IMR-90 (cell line): ENCODE results near the gene ENAH. TPM values are rescaled to one million over a fixed set of nuclear protein-coding genes. Genes with fewer than 3 reads are reported as not detected.

ENCODE experiments used
- ATAC-seq: fragments of 200-7000 bp; cut with Tn5 transposase; 2 replicates; pipeline ENCODE4 v1.9.1; 2020; ENCODE audit warnings: low read depth, mild to moderate bottlenecking, moderate library complexity
- BruUV-seq: library from RNA; stranded (reverse); fragments of 400-500 nt; replicated peaks from 2 replicates; lab custom pipeline; 2021; lab: Mats Ljungman, UMichigan
- CTCF ChIA-PET: fragments of 300-600 bp; formaldehyde crosslinking; extraction: SDS; loops from one replicate; lab custom pipeline; 2021; ENCODE audit warnings: antibody characterized with exemption; lab: Yijun Ruan, JAX
- POLR2A ChIA-PET: fragments of 300-600 bp; sonication (Branson Sonifier 250); formaldehyde crosslinking; loops from one replicate; lab custom pipeline; 2022; ENCODE audit warnings: antibody characterized with exemption; ENCODE audit not compliant: unreplicated experiment; lab: Charles Lee
- DNase-seq: peaks from one replicate; pipeline ENCODE4 v3.0.0; 2013
- H2AFZ ChIP-seq: replicated peaks from 2 replicates; pipeline ENCODE3; 2013; ENCODE audit warnings: low read length, mild to moderate bottlenecking; ENCODE audit not compliant: poor library complexity
- H2AK5ac ChIP-seq: 2 replicates; pipeline ENCODE4 v1.6.1; 2013; ENCODE audit warnings: low read depth, low read length, inconsistent platforms
- H2AK9ac ChIP-seq: replicated peaks from 2 replicates; pipeline ENCODE3; 2013; ENCODE audit warnings: mild to moderate bottlenecking, low read depth, low read length, moderate library complexity; ENCODE audit not compliant: poor library complexity
- H2BK120ac ChIP-seq: 2 replicates; pipeline ENCODE4 v1.6.1; 2013; ENCODE audit warnings: low read depth, low read length, inconsistent platforms
- H2BK15ac ChIP-seq: 3 replicates; pipeline ENCODE4 v1.6.1; 2013; ENCODE audit warnings: low read depth, low read length, inconsistent platforms
- H2BK20ac ChIP-seq: 2 replicates; pipeline ENCODE4 v1.6.1; 2013; ENCODE audit warnings: low read depth, mild to moderate bottlenecking, inconsistent platforms, low read length, moderate library complexity
- H2BK5ac ChIP-seq: 2 replicates; pipeline ENCODE4 v1.6.1; 2013; ENCODE audit warnings: mild to moderate bottlenecking, low read depth, low read length, inconsistent platforms; ENCODE audit not compliant: poor library complexity, severe bottlenecking
- H3K14ac ChIP-seq: replicated peaks from 2 replicates; pipeline ENCODE4 v1.6.1; 2013; ENCODE audit warnings: low read depth, low read length, inconsistent platforms
- H3K18ac ChIP-seq: 2 replicates; pipeline ENCODE4 v1.6.1; 2013; ENCODE audit warnings: low read depth, low read length, control low read depth
- H3K23ac ChIP-seq: 2 replicates; pipeline ENCODE4 v1.6.1; 2013; ENCODE audit warnings: low read depth, low read length, inconsistent platforms
- H3K27ac ChIP-seq: 2 replicates; pipeline ENCODE4 v1.5.1; 2013; ENCODE audit warnings: mild to moderate bottlenecking, control low read depth, low read length; ENCODE audit not compliant: insufficient read depth
- H3K27me3 ChIP-seq: 2 replicates; pipeline ENCODE4 v1.6.1; 2013; ENCODE audit warnings: low read length; ENCODE audit not compliant: control insufficient read depth, insufficient read depth
- H3K36me3 ChIP-seq: 2 replicates; pipeline ENCODE4 v1.6.1; 2013; ENCODE audit warnings: low read length, mixed read lengths; ENCODE audit not compliant: control insufficient read depth, insufficient read depth
- H3K4ac ChIP-seq: 2 replicates; pipeline ENCODE4 v1.6.1; 2013; ENCODE audit warnings: low read depth, low read length, inconsistent platforms
- H3K4me1 ChIP-seq: 2 replicates; pipeline ENCODE4 v1.6.1; 2013; ENCODE audit warnings: low read length, mixed read lengths; ENCODE audit not compliant: control insufficient read depth, insufficient read depth
- H3K4me2 ChIP-seq: 2 replicates; pipeline ENCODE4 v1.6.1; 2013; ENCODE audit warnings: low read depth, mild to moderate bottlenecking, control low read depth, low read length, moderate library complexity
- H3K4me3 ChIP-seq: 2 replicates; pipeline ENCODE4 v1.5.1; 2013; ENCODE audit warnings: low read depth, mild to moderate bottlenecking, control low read depth, low read length, moderate library complexity; ENCODE audit not compliant: insufficient read depth
- H3K56ac ChIP-seq: 2 replicates; pipeline ENCODE4 v1.6.1; 2013; ENCODE audit warnings: low read length, inconsistent platforms; ENCODE audit not compliant: insufficient read depth; ENCODE audit errors: extremely low read depth
- H3K79me1 ChIP-seq, 2 experiments: 2 replicates each; pipeline ENCODE4 v1.6.1; 2013; ENCODE audit warnings: low read length in 2 of 2, inconsistent platforms in 1 of 2, low read depth in 1 of 2
- H3K9ac ChIP-seq: 2 replicates; pipeline ENCODE4 v1.6.1; 2013; ENCODE audit warnings: low read depth, low read length, control low read depth
- H3K9me1 ChIP-seq: 2 replicates; pipeline ENCODE4 v1.6.1; 2013; ENCODE audit warnings: low read length, inconsistent platforms; ENCODE audit not compliant: insufficient read depth
- H3K9me3 ChIP-seq: 2 replicates; pipeline ENCODE4 v1.6.1; 2013; ENCODE audit warnings: low read length; ENCODE audit not compliant: control insufficient read depth, insufficient read depth
- H4K20me1 ChIP-seq: 2 replicates; pipeline ENCODE4 v1.6.1; 2013; ENCODE audit warnings: low read length, inconsistent platforms; ENCODE audit not compliant: insufficient read depth
- H4K5ac ChIP-seq: 2 replicates; pipeline ENCODE4 v1.6.1; 2013; ENCODE audit warnings: mild to moderate bottlenecking, low read depth, low read length, control low read depth
- H4K8ac ChIP-seq, 2 experiments: 2 replicates each; pipeline ENCODE4 v1.6.1; 2013; ENCODE audit warnings: low read depth in 2 of 2, low read length in 2 of 2, control low read depth in 1 of 2, inconsistent platforms in 1 of 2
- H4K91ac ChIP-seq: 2 replicates; pipeline ENCODE4 v1.6.1; 2013; ENCODE audit warnings: low read depth, low read length, inconsistent platforms; ENCODE audit not compliant: insufficient read depth
- MAFK ChIP-seq: IDR thresholded peaks from 2 replicates; pipeline ENCODE4 v1.6.1; 2012; ENCODE audit warnings: low read depth, low read length, improper control_type of control experiment
- MXI1 ChIP-seq: IDR thresholded peaks from 2 replicates; pipeline ENCODE4 v1.6.1; 2012; ENCODE audit warnings: low read depth, mild to moderate bottlenecking, low read length, moderate library complexity, borderline replicate concordance
- POLR2A ChIP-seq: IDR thresholded peaks from 2 replicates; pipeline ENCODE4 v1.6.1; 2012; ENCODE audit warnings: mild to moderate bottlenecking, low read depth, low read length
- WGBS, 2 experiments: methylation state at CpG; one replicate each; pipeline versions ENCODE4 v1.1.5 to v1.1.7; 2013; ENCODE audit warnings: missing lambda C conversion rate in 2 of 2; ENCODE audit not compliant: insufficient read length in 1 of 2; ENCODE audit errors: extremely low coverage in 2 of 2; 5-methylcytosine and 5-hydroxymethylcytosine counted together
- dilution Hi-C: fragments of 300-500 bp; cut with HindIII; formaldehyde crosslinking; loops from one replicate; pipeline ENCODE4 v1.14.3; 2018; ENCODE audit warnings: low sequenced_read_pairs; ENCODE audit not compliant: unreplicated experiment
- in situ Hi-C: fragments of 300-500 bp; cut with MboI; formaldehyde crosslinking; loops from 3 replicates; pipeline ENCODE4 v1.14.3; 2019; ENCODE audit warnings: low sequenced_read_pairs, inconsistent platforms, mixed read lengths
- intact Hi-C: fragments of 100-400 bp; cut with micrococcal nuclease; formaldehyde crosslinking; loops from 2 replicates; pipeline ENCODE4 v1.10.0; 2022
- polyA plus RNA-seq, 3 experiments: library from polyadenylated mRNA; depleted of rRNA; stranded (reverse); fragments of >200 nt; gene quantifications; 2 replicates each; pipeline ENCODE4 v1.2.3, GENCODE V29; 2012; ENCODE audit warnings: low replicate concordance in 1 of 3
- total RNA-seq: library from RNA; depleted of rRNA; stranded (reverse); fragments of >200 nt; gene quantifications from 2 replicates; pipeline ENCODE4 v1.2.3, GENCODE V29; 2012

The ENAH gene
- total and polyA plus RNA-seq, 2 of the 4 experiments (the other 2 are of a cell fraction), result 61.3 to 86.9 TPM

- CTCF ChIA-PET, result no interaction called here
- POLR2A ChIA-PET, result no interaction called here
Measured at GRCh38 chr1:225691861-225692516, 39.1 kb upstream of the ENAH start.

More at GRCh38 chr1:225691861-225692516, 39.1 kb upstream of the ENAH start:
- H3K4me3 ChIP-seq, result no peak overlapping the region
- ATAC-seq (0 out of 2 replicates have a peak, but pooled peaks have one; percentile 8), DNase-seq (peak; percentile 76)
- H3K56ac ChIP-seq, result no peak overlapping the region
- intact Hi-C loops, result no loop called here
- H3K9me3 ChIP-seq, result no peaks in the 10 kb centered on the region
- no peak overlapping the region for H3K14ac ChIP-seq
- no peak overlapping the region for H4K8ac ChIP-seq
- no peak overlapping the region for H3K27ac ChIP-seq
- peak overlapping the region; percentile 15; the same call in 1 of the 2 replicates for H4K91ac ChIP-seq
- no peak overlapping the region for H3K9ac ChIP-seq
- H2BK15ac ChIP-seq, result 0 out of 3 replicates have a peak overlapping the region, but pooled peaks have one; percentile 51
- BruUV-seq, result no TSS peak
- peaks cover 5% of the 10 kb centered on the region; the same call in 1 of the 2 replicates for H3K9me1 ChIP-seq
- no peak overlapping the region; the same call in 1 of the 2 replicates for H2BK20ac ChIP-seq
- WGBS, 2 experiments, result 71% methylated on average over 1 of the region's 4 CpGs; no CpG with 5 or more reads in 1 of the 2 experiments
- H3K27me3 ChIP-seq, result no peaks in the 10 kb centered on the region; the same call in 1 of the 2 replicates
- H2AK5ac ChIP-seq, result peak overlapping the region; percentile 85; the same call in 1 of the 2 replicates
- no peak overlapping the region for H2BK120ac ChIP-seq
- no peaks in the 10 kb centered on the region for H3K36me3 ChIP-seq
- no peak overlapping the region for H2AK9ac ChIP-seq
- no peak overlapping the region for H3K4me2 ChIP-seq
- TF ChIP-seq MAFK, result peak; percentile 83; the same call in 1 of the 2 replicates
- no peak for TF ChIP-seq MXI1
- TF ChIP-seq POLR2A, result no peak
- H3K4ac ChIP-seq, result no peak overlapping the region
- H3K18ac ChIP-seq, result 0 out of 2 replicates have a peak overlapping the region, but pooled peaks have one; percentile 17
- in situ Hi-C loops, result loop anchor here (5.0 kb wide), 1 partner anchor 50 kb away; no protein-coding TSS in a partner anchor
- H3K23ac ChIP-seq, result no peak overlapping the region
- no peak overlapping the region for H2BK5ac ChIP-seq
- H3K79me1 ChIP-seq, result no peaks in the 10 kb centered on the region
- no peak overlapping the region for H4K5ac ChIP-seq
- H2AFZ ChIP-seq, result no peak overlapping the region
- dilution Hi-C loops, result no loop called here
- H4K20me1 ChIP-seq, result no peaks in the 10 kb centered on the region
- H3K4me1 ChIP-seq, result peaks cover 13% of the 10 kb centered on the region
